IMR-90 (cell line): ENCODE measurements around the gene SYNE1. TPM values are rescaled to one million over a fixed set of nuclear protein-coding genes. Genes with fewer than 3 reads are reported as not detected.

Experiments
- ATAC-seq: fragments of 200-7000 bp; cut with Tn5 transposase; 2 replicates; pipeline ENCODE4 v1.9.1; 2020; ENCODE audit warnings: low read depth, mild to moderate bottlenecking, moderate library complexity
- BruUV-seq: library from RNA; stranded (reverse); fragments of 400-500 nt; replicated peaks from 2 replicates; lab custom pipeline; 2021; lab: Mats Ljungman, UMichigan
- CTCF ChIA-PET: fragments of 300-600 bp; formaldehyde crosslinking; extraction: SDS; loops from one replicate; lab custom pipeline; 2021; ENCODE audit warnings: antibody characterized with exemption; lab: Yijun Ruan, JAX
- POLR2A ChIA-PET: fragments of 300-600 bp; sonication (Branson Sonifier 250); formaldehyde crosslinking; loops from one replicate; lab custom pipeline; 2022; ENCODE audit warnings: antibody characterized with exemption; ENCODE audit not compliant: unreplicated experiment; lab: Charles Lee
- DNase-seq: peaks from one replicate; pipeline ENCODE4 v3.0.0; 2013
- H2AFZ ChIP-seq: replicated peaks from 2 replicates; pipeline ENCODE3; 2013; ENCODE audit warnings: low read length, mild to moderate bottlenecking; ENCODE audit not compliant: poor library complexity
- H2AK5ac ChIP-seq: 2 replicates; pipeline ENCODE4 v1.6.1; 2013; ENCODE audit warnings: low read depth, low read length, inconsistent platforms
- H2AK9ac ChIP-seq: replicated peaks from 2 replicates; pipeline ENCODE3; 2013; ENCODE audit warnings: mild to moderate bottlenecking, low read depth, low read length, moderate library complexity; ENCODE audit not compliant: poor library complexity
- H2BK120ac ChIP-seq: 2 replicates; pipeline ENCODE4 v1.6.1; 2013; ENCODE audit warnings: low read depth, low read length, inconsistent platforms
- H2BK15ac ChIP-seq: 3 replicates; pipeline ENCODE4 v1.6.1; 2013; ENCODE audit warnings: low read depth, low read length, inconsistent platforms
- H2BK20ac ChIP-seq: 2 replicates; pipeline ENCODE4 v1.6.1; 2013; ENCODE audit warnings: low read depth, mild to moderate bottlenecking, inconsistent platforms, low read length, moderate library complexity
- H2BK5ac ChIP-seq: 2 replicates; pipeline ENCODE4 v1.6.1; 2013; ENCODE audit warnings: mild to moderate bottlenecking, low read depth, low read length, inconsistent platforms; ENCODE audit not compliant: poor library complexity, severe bottlenecking
- H3K14ac ChIP-seq: replicated peaks from 2 replicates; pipeline ENCODE4 v1.6.1; 2013; ENCODE audit warnings: low read depth, low read length, inconsistent platforms
- H3K18ac ChIP-seq: 2 replicates; pipeline ENCODE4 v1.6.1; 2013; ENCODE audit warnings: low read depth, low read length, control low read depth
- H3K23ac ChIP-seq: 2 replicates; pipeline ENCODE4 v1.6.1; 2013; ENCODE audit warnings: low read depth, low read length, inconsistent platforms
- H3K27ac ChIP-seq: 2 replicates; pipeline ENCODE4 v1.5.1; 2013; ENCODE audit warnings: mild to moderate bottlenecking, control low read depth, low read length; ENCODE audit not compliant: insufficient read depth
- H3K27me3 ChIP-seq: 2 replicates; pipeline ENCODE4 v1.6.1; 2013; ENCODE audit warnings: low read length; ENCODE audit not compliant: control insufficient read depth, insufficient read depth
- H3K36me3 ChIP-seq: 2 replicates; pipeline ENCODE4 v1.6.1; 2013; ENCODE audit warnings: low read length, mixed read lengths; ENCODE audit not compliant: control insufficient read depth, insufficient read depth
- H3K4ac ChIP-seq: 2 replicates; pipeline ENCODE4 v1.6.1; 2013; ENCODE audit warnings: low read depth, low read length, inconsistent platforms
- H3K4me1 ChIP-seq: 2 replicates; pipeline ENCODE4 v1.6.1; 2013; ENCODE audit warnings: low read length, mixed read lengths; ENCODE audit not compliant: control insufficient read depth, insufficient read depth
- H3K4me2 ChIP-seq: 2 replicates; pipeline ENCODE4 v1.6.1; 2013; ENCODE audit warnings: low read depth, mild to moderate bottlenecking, control low read depth, low read length, moderate library complexity
- H3K4me3 ChIP-seq: 2 replicates; pipeline ENCODE4 v1.5.1; 2013; ENCODE audit warnings: low read depth, mild to moderate bottlenecking, control low read depth, low read length, moderate library complexity; ENCODE audit not compliant: insufficient read depth
- H3K56ac ChIP-seq: 2 replicates; pipeline ENCODE4 v1.6.1; 2013; ENCODE audit warnings: low read length, inconsistent platforms; ENCODE audit not compliant: insufficient read depth; ENCODE audit errors: extremely low read depth
- H3K79me1 ChIP-seq, 2 experiments: 2 replicates each; pipeline ENCODE4 v1.6.1; 2013; ENCODE audit warnings: low read length in 2 of 2, inconsistent platforms in 1 of 2, low read depth in 1 of 2
- H3K9ac ChIP-seq: 2 replicates; pipeline ENCODE4 v1.6.1; 2013; ENCODE audit warnings: low read depth, low read length, control low read depth
- H3K9me1 ChIP-seq: 2 replicates; pipeline ENCODE4 v1.6.1; 2013; ENCODE audit warnings: low read length, inconsistent platforms; ENCODE audit not compliant: insufficient read depth
- H3K9me3 ChIP-seq: 2 replicates; pipeline ENCODE4 v1.6.1; 2013; ENCODE audit warnings: low read length; ENCODE audit not compliant: control insufficient read depth, insufficient read depth
- H4K20me1 ChIP-seq: 2 replicates; pipeline ENCODE4 v1.6.1; 2013; ENCODE audit warnings: low read length, inconsistent platforms; ENCODE audit not compliant: insufficient read depth
- H4K5ac ChIP-seq: 2 replicates; pipeline ENCODE4 v1.6.1; 2013; ENCODE audit warnings: mild to moderate bottlenecking, low read depth, low read length, control low read depth
- H4K8ac ChIP-seq, 2 experiments: 2 replicates each; pipeline ENCODE4 v1.6.1; 2013; ENCODE audit warnings: low read depth in 2 of 2, low read length in 2 of 2, control low read depth in 1 of 2, inconsistent platforms in 1 of 2
- H4K91ac ChIP-seq: 2 replicates; pipeline ENCODE4 v1.6.1; 2013; ENCODE audit warnings: low read depth, low read length, inconsistent platforms; ENCODE audit not compliant: insufficient read depth
- BHLHE40 ChIP-seq: fragments of 150-350 bp; IDR thresholded peaks from 2 replicates; pipeline ENCODE4 v1.6.1; 2016; ENCODE audit warnings: mild to moderate bottlenecking, low read depth, low read length
- CEBPB ChIP-seq: IDR thresholded peaks from 2 replicates; pipeline ENCODE4 v1.6.1; 2012; ENCODE audit warnings: low read depth, low read length, improper control_type of control experiment
- CHD1 ChIP-seq: IDR thresholded peaks from 2 replicates; pipeline ENCODE4 v1.6.1; 2012; ENCODE audit warnings: low read depth, low read length, improper control_type of control experiment
- FOS ChIP-seq: fragments of 150-350 bp; IDR thresholded peaks from 2 replicates; pipeline ENCODE4 v1.6.1; 2016; ENCODE audit warnings: low read depth, low read length
- MAFK ChIP-seq: IDR thresholded peaks from 2 replicates; pipeline ENCODE4 v1.6.1; 2012; ENCODE audit warnings: low read depth, low read length, improper control_type of control experiment
- MAZ ChIP-seq: IDR thresholded peaks from 2 replicates; pipeline ENCODE4 v1.6.1; 2012; ENCODE audit warnings: low read depth, mild to moderate bottlenecking, low read length, improper control_type of control experiment, moderate library complexity, borderline replicate concordance
- MXI1 ChIP-seq: IDR thresholded peaks from 2 replicates; pipeline ENCODE4 v1.6.1; 2012; ENCODE audit warnings: low read depth, mild to moderate bottlenecking, low read length, moderate library complexity, borderline replicate concordance
- NFE2L2 ChIP-seq: fragments of 150-350 bp; IDR thresholded peaks from 2 replicates; pipeline ENCODE4 v1.6.1; 2016; ENCODE audit warnings: low read depth, mild to moderate bottlenecking, low read length
- POLR2A ChIP-seq: IDR thresholded peaks from 2 replicates; pipeline ENCODE4 v1.6.1; 2012; ENCODE audit warnings: mild to moderate bottlenecking, low read depth, low read length
- RAD21 ChIP-seq: IDR thresholded peaks from 2 replicates; pipeline ENCODE4 v1.6.1; 2012; ENCODE audit warnings: low read length, improper control_type of control experiment
- RCOR1 ChIP-seq: IDR thresholded peaks from 2 replicates; pipeline ENCODE4 v1.6.1; 2012; ENCODE audit warnings: mild to moderate bottlenecking, low read length, improper control_type of control experiment; ENCODE audit not compliant: insufficient replicate concordance
- RFX5 ChIP-seq: IDR thresholded peaks from 2 replicates; pipeline ENCODE4 v1.8.0; 2012; ENCODE audit warnings: low read depth, mild to moderate bottlenecking, low read length, moderate library complexity
- SMC3 ChIP-seq: fragments of 150-350 bp; IDR thresholded peaks from 2 replicates; pipeline ENCODE4 v1.6.1; 2016; ENCODE audit warnings: low read depth, mild to moderate bottlenecking, antibody characterized with exemption, low read length, moderate library complexity
- whole genome bisulfite sequencing, 2 experiments: methylation state at CpG; one replicate each; pipeline versions ENCODE4 v1.1.5 to v1.1.7; 2013; ENCODE audit warnings: missing lambda C conversion rate in 2 of 2; ENCODE audit not compliant: insufficient read length in 1 of 2; ENCODE audit errors: extremely low coverage in 2 of 2; 5-methylcytosine and 5-hydroxymethylcytosine counted together
- dilution Hi-C: fragments of 300-500 bp; cut with HindIII; formaldehyde crosslinking; loops from one replicate; pipeline ENCODE4 v1.14.3; 2018; ENCODE audit warnings: low sequenced_read_pairs; ENCODE audit not compliant: unreplicated experiment
- in situ Hi-C: fragments of 300-500 bp; cut with MboI; formaldehyde crosslinking; loops from 3 replicates; pipeline ENCODE4 v1.14.3; 2019; ENCODE audit warnings: low sequenced_read_pairs, inconsistent platforms, mixed read lengths
- intact Hi-C: fragments of 100-400 bp; cut with micrococcal nuclease; formaldehyde crosslinking; loops from 2 replicates; pipeline ENCODE4 v1.10.0; 2022
- polyA plus RNA-seq, 3 experiments: library from polyadenylated mRNA; depleted of rRNA; stranded (reverse); fragments of >200 nt; gene quantifications; 2 replicates each; pipeline ENCODE4 v1.2.3, GENCODE V29; 2012; ENCODE audit warnings: low replicate concordance in 1 of 3
- total RNA-seq: library from RNA; depleted of rRNA; stranded (reverse); fragments of >200 nt; gene quantifications from 2 replicates; pipeline ENCODE4 v1.2.3, GENCODE V29; 2012
- TF ChIP-seq, protein P1 (sequence below): conservative IDR thresholded peaks from 2 replicates; pipeline ENCODE4 v1.5.1; 2012; ENCODE audit warnings: mild to moderate bottlenecking, low read depth, low read length, improper control_type of control experiment
- TF ChIP-seq, protein P2 (sequence below): fragments of 150-350 bp; IDR thresholded peaks from 2 replicates; pipeline ENCODE4 v1.6.1; 2016; ENCODE audit warnings: low read depth, mild to moderate bottlenecking, low read length, moderate library complexity, borderline replicate concordance
- TF ChIP-seq, protein P3 (sequence below): fragments of 150-350 bp; IDR thresholded peaks from 2 replicates; pipeline ENCODE4 v1.6.1; 2017; ENCODE audit warnings: mild to moderate bottlenecking, antibody characterized with exemption, low read length, low read depth

The SYNE1 gene
- total and polyA plus RNA-seq, 2 of the 4 experiments (the other 2 are of a cell fraction): 34.1 to 159 TPM

DNA sequence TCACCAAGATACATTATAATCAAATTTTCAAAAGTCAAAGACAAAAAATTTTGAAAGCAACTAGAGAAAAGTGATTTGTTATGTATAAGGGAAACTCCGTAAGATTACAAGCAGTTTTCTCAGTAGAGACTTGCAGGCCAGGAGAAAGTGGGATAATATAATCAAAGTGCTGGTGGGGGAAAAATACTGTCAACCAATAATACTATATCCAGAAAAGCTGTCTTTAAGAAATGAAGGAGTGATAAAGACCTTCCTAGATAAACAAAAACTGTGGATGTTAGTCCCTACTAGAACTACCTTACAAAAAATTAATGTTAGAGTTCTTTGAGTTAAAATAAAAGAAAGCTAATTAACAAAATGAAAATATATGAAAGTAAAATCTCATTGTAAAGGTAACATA is 79.7 kb downstream of the SYNE1 start:
- Histone ChIP-seq H4K20me1 (no peaks in the 10 kb centered on the region), H2BK15ac (no peak overlapping the region), H2BK5ac (no peak overlapping the region), H4K8ac (no peak overlapping the region), H3K56ac (no peak overlapping the region), H2AK5ac (no peak overlapping the region), H3K23ac (no peak overlapping the region), H2BK20ac (no peak overlapping the region), H3K4me3 (no peak overlapping the region), H3K4me1 (no peaks in the 10 kb centered on the region), H3K18ac (no peak overlapping the region), H3K4ac (no peak overlapping the region), H2BK120ac (no peak overlapping the region), H3K27ac (no peak overlapping the region), H3K4me2 (no peak overlapping the region), H3K9me3 (peaks cover 2% of the 10 kb centered on the region; the same call in 1 of the 2 replicates), H3K9ac (no peak overlapping the region), H4K5ac (no peak overlapping the region), H3K9me1 (no peaks in the 10 kb centered on the region), H2AFZ (no peak overlapping the region), H4K91ac (no peak overlapping the region), H3K79me1 (peaks cover 6 to 12% of the 10 kb centered on the region in 2 experiments; a peak in 2 of 4 replicates), H3K36me3 (no peaks in the 10 kb centered on the region), H3K27me3 (no peaks in the 10 kb centered on the region), H2AK9ac (no peak overlapping the region), H3K14ac (no peak overlapping the region)
- TF ChIP-seq FOS: no peak
- no peak for TF ChIP-seq NFE2L2
- TF ChIP-seq CEBPB: no peak
- no peak for TF ChIP-seq MXI1
- no peak for TF ChIP-seq RFX5
- TF ChIP-seq BHLHE40: no peak
- TF ChIP-seq, protein P1, sequence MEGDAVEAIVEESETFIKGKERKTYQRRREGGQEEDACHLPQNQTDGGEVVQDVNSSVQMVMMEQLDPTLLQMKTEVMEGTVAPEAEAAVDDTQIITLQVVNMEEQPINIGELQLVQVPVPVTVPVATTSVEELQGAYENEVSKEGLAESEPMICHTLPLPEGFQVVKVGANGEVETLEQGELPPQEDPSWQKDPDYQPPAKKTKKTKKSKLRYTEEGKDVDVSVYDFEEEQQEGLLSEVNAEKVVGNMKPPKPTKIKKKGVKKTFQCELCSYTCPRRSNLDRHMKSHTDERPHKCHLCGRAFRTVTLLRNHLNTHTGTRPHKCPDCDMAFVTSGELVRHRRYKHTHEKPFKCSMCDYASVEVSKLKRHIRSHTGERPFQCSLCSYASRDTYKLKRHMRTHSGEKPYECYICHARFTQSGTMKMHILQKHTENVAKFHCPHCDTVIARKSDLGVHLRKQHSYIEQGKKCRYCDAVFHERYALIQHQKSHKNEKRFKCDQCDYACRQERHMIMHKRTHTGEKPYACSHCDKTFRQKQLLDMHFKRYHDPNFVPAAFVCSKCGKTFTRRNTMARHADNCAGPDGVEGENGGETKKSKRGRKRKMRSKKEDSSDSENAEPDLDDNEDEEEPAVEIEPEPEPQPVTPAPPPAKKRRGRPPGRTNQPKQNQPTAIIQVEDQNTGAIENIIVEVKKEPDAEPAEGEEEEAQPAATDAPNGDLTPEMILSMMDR: no peak
- TF ChIP-seq RAD21: no peak
- no peak for TF ChIP-seq MAZ
- no peak for TF ChIP-seq RCOR1
- TF ChIP-seq, protein P2, sequence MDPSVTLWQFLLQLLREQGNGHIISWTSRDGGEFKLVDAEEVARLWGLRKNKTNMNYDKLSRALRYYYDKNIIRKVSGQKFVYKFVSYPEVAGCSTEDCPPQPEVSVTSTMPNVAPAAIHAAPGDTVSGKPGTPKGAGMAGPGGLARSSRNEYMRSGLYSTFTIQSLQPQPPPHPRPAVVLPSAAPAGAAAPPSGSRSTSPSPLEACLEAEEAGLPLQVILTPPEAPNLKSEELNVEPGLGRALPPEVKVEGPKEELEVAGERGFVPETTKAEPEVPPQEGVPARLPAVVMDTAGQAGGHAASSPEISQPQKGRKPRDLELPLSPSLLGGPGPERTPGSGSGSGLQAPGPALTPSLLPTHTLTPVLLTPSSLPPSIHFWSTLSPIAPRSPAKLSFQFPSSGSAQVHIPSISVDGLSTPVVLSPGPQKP: no peak
- no peak for TF ChIP-seq MAFK
- TF ChIP-seq SMC3: no peak
- TF ChIP-seq CHD1: no peak
- TF ChIP-seq, protein P3, sequence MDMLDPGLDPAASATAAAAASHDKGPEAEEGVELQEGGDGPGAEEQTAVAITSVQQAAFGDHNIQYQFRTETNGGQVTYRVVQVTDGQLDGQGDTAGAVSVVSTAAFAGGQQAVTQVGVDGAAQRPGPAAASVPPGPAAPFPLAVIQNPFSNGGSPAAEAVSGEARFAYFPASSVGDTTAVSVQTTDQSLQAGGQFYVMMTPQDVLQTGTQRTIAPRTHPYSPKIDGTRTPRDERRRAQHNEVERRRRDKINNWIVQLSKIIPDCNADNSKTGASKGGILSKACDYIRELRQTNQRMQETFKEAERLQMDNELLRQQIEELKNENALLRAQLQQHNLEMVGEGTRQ: no peak
- no peak for TF ChIP-seq POLR2A
- intact Hi-C loops: loop anchor here (10.0 kb wide), 1 partner anchor 173 kb away; no protein-coding TSS in a partner anchor
- no TSS peak for BruUV-seq
- dilution Hi-C loops: no loop called here
- POLR2A ChIA-PET: no interaction called here
- in situ Hi-C loops: loop anchor here (10.0 kb wide), 1 partner anchor 107 kb away; no protein-coding TSS in a partner anchor
- no CpG with 5 or more reads among the region's 1 CpG for WGBS, 2 experiments
- CTCF ChIA-PET: no interaction called here
- DNase-seq (no peak), ATAC-seq (no peak)
